ENCODE measurements around the gene SPEF1.

- TF ChIP-seq POLR2AphosphoS5 (IDR thresholded peaks at IDR 0.05; ENCODE audit: low read depth, low read length) (no peak), PAX5 (IDR thresholded peaks at IDR 0.05; ENCODE audit: insufficient read depth, low read length, severe bottlenecking) (no peak)
These were observed 31.0 kb upstream of the SPEF1 start for GRCh38 chr20:3812259-3812681.
